Activated CD4-positive, alpha-beta T cell treated with anti-CD3 and anti-CD28 coated beads, Interleukin-2, amount 50 U/mL, for 24 hours (primary cell): Measurements from ENCODE around the gene CCNDBP1.
"Not testable (repeated sequence)": the region's sequence is repeated elsewhere in the genome, so short reads cannot be mapped to it uniquely, and the experiment has no call there.

ENCODE experiments used
- DNase-seq, 2 donors: peaks; one replicate each; pipeline ENCODE4 v3.0.0-alpha.2; 2020; ENCODE audit warnings: low read depth in 1 of 2, low spot score in 1 of 2

Gene CCNDBP1

GRCh38 chr15:43185157-43186002 is at the start of gene CCNDBP1:
TSS of gene CCNDBP1 (plus strand) at chr15:43185403. CDS start at chr15:43185499, 96 bp downstream.
- DNase-seq = peak; percentile 65 to 84

DNA sequence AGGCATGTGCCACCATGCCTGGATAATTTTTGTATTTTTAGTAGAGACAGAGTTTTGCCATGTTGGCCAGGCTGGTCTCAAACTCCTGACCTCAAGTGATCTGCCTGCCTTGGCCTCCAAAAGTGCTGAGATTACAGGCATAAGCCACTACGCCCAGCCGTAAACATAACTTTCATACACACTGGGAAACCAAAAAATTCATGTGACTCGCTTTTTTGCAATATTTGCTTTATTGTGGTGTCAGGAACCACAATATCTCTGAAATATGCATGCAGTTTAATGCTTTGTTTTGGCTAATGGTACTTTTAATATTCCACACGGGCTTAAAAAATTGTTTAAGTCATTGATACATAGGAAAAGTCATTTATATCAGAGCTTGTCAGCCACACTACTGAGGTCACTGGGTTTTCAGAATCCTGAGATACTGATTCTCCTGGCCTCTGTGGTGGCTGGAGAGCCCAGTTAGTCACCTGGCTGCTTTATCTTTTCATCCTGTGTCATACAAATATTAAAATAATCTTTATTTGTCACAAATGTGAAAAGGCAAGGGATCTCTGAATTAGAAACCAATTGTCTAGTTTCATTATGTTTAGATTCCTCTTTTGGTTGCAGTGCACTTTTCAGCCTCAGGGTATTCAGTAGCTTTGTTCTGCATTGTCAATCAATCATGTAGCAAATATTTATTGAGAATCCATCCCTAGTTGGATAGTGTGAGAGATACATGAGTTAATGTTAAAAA is 41.8 kb upstream of the CCNDBP1 start:
- DNase-seq = no peak

DNA sequence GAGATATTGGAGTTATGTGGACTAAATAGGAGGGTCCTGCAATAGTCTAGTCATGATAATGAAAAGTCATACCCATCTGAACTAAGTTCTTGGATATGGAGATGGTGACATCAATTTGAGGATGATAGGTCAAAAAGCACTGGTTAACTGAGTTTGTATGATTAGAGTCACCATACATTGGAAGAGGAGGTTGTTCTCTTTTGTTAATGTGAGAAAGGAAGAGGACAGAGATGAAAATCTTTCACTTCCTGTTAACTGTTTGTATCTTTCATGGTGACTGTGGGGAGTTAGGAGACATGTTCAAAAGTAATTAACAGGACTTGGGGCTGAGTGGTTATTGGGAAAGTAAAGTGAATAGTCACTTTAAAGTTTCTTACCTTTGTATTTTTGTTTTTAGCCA is 40.7 kb upstream of the CCNDBP1 start:
- no peak for DNase-seq

GRCh38 chr15:43146184-43146583 is 39.0 kb upstream of the CCNDBP1 start:
- no peak for DNase-seq

DNA sequence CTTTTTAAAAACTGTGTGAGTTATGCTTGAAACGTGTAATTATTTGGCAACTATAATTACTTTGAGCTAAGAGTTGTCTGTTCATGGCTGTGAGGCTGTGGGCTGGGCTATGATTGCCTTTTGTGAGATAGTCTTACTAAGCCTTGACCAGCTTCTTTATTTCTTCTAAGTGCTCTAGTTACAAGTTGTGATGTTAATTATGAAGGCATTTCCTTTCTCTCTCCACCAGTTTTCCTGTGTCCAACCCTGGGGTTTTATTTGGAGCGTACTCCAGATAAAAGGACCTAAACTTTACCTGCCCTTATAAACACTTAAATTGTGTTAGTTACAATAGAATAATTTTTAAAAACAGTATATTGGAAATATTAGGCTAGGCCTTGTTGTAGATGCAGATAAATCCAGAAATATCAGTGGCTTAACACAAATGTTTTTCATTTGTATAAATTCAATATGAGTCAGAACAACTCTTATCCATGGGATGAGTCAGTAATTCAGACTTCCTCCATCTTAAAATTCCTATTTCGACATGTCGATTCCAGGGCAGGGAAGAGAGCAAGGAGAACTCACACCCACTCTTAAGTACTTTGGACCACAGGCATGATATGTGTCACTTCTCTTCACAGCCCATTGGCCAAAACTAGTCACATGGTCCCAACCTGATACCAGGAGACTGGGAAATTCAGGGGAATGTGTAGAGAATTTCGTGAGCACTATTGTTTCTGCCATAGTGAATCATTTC is 34.8 kb upstream of the CCNDBP1 start:
- no peak for DNase-seq

- no peak for DNase-seq
These were observed 33.5 kb upstream of the CCNDBP1 start for GRCh38 chr15:43151688-43152087.

GRCh38 chr15:43153269-43153668 is 31.9 kb upstream of the CCNDBP1 start:
- no peak for DNase-seq

DNA sequence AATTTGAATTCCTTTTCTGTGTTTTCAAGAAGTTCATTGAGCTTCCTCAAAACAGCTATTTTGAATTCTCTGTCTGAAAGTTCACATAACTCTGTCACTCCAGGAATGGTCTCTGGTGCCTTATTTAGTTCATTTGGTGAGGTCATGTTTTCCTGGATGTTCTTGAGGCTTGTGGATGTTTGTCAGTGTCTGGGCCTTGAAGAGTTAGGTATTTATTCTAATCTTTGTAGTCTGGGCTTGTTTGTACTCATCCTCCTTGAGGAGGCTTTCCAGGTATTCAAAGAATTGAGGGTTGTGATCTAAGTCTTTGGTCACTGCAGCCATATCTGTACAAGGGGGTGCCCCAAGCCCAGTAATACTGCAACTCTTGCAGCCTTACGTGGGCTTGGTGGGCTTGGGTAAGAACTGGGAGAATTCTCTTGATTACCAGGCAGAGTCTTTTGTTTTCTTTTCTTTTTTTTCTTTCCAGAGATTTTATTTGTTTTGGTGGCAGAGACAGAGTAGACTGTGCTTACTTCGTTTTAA is 19.3 kb upstream of the CCNDBP1 start:
- no peak for DNase-seq

GRCh38 chr15:43167261-43167660 is 17.9 kb upstream of the CCNDBP1 start:
- DNase-seq = not testable (repeated sequence)

DNA sequence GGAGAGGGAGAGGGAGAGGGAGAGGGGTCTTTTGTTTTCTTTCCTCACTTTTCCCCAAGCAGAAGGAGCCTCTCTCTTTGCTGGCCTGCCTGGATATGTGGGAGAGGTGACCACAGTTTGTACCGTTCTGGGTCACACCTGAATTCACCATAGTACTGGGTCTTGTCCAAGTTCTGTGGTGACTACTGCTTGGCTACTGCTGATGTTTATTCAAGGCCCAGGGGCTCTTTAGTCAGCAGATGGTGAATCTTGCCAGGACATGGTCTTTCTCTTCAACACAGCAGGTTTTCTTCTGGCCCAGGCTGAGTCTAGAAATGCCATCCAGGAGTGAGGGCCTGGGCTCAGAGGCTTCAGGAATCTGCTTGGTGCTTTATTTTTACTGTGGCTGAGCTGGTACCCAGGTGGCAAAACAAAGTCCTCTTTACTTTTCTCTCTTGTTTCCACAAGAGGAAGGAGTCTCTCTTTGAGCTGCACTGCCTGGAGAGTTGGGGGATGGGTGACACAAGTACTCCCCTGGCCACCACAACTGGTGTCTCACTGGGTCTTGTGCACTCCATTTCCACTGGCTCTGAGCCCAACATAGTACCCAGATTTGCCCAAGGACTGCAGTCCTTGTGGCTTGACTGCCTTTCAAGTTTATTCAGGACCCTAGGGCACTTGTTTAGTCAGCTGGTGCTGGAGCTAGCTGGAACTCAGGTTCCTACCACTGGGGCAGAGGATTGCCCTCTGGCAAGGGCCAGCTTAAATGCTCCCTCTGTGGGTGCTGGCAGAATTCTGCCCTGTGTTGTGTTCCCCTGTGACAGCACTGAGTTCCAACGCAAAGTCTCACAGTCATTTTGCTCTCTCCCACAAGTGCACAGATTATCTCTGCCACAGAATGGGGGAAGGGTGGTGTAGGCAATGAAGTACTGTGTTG is 16.8 kb upstream of the CCNDBP1 start:
- no peak for DNase-seq

DNA sequence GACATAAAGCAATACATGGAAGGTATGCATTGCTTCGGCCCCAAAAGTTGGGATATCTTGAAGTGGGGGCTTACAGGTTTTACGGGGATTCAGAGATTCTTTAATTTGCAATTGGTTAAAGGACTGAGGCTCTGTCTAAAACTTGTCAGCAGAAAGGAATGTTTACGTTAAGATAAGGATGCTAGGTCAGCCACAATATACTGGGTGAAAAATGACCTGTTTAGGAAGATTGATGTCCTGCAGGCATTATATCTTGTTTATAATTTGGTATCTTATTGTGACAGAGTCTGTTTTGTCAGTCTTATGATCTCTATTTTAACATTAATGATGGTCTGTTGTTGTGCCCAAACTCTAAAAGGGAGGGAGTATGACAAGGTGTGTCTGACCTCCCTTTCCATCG is 15.3 kb upstream of the CCNDBP1 start:
- DNase-seq = no peak

- not testable (repeated sequence) for DNase-seq
These were observed 9.4 kb upstream of the CCNDBP1 start for GRCh38 chr15:43175656-43176309.

GRCh38 chr15:43177147-43177546 is 8.1 kb upstream of the CCNDBP1 start:
- DNase-seq = not testable (repeated sequence)

GRCh38 chr15:43183270-43183669 is 1.9 kb upstream of the CCNDBP1 start:
- no peak for DNase-seq

DNA sequence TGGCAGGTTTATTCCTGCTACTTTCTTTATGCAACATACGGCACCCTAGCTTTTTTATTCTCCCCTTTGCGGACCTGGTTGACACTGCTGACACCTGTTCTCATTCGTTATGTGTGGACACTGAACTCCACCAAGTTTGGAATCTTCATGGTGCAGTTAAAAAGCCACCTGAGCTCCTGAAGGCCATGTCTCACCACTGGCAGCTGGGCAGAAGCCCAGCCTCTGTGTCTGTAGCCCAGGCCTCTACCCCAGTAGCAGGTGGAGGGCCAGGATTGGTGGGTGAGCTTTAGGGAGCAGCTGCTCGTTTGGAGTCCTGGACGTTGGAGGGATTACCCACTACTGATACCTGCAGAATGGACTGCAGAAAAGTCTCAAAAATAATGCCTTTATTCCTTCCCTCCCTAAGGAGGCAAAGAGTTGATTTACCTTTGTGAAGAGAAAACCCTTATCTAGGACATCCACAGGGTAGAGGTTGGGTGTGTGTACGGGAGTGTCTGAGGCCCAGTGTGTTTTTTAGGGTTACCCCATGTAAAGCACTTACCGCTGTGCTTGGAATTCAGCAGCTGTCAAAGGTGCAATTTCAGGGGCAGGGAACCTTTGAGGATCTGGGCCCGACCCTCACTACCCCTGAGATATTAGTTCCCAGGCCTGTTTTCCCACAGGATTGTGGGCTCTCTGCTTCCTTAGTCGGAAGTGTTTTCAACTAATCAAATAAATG is 637 bp upstream of the CCNDBP1 start:
- no peak for DNase-seq

GRCh38 chr15:43186003-43186353 is 775 bp downstream of the CCNDBP1 start:
- peak in 1 of 2 donors; percentile 11 for DNase-seq

DNA sequence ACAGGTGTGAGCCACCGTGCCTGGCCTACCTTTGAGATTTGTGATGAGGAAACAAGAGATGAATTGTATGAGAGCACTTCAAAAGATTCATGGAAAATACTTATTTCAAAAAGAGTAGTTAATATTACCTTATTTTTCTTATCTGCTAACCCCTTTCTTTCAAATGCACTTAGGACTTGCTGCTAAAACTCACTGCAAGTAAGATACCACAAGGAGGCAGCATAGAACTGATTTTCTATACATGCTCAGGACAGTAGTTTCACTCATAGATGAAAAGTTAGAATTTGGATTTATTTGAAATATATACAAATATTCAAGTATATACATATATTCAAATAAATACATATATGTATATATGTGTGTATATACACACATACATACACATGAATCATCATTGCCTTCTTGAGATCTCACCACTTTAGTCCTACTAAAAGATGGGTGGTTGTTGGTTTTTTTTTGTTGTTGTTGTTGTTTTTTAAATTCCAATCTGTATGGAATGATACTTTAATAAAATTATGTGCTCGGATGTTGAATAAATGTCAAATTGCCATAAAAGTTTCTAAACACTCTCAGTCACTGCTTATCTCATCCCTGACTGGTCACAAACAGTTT is 2.4 kb downstream of the CCNDBP1 start:
- DNase-seq = no peak

DNA sequence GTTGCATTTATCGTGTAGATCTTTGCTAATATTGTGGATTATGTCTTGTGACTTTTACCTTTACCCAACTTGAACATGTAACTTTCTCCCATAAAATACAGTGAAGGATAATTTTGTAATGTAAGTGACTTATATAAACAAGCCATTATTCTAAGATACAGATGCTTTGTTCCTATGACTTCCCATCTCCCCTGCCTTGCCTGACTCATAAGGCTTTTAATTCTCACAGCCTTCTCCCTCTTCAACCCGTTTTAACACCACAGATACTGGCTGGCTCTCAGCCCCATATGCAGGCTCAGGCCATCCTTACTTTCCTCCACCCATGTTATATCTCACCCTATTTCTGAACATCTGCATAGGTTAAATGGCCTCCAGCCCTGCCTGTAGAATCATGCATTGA is 4.1 kb downstream of the CCNDBP1 start:
- DNase-seq = no peak

DNA sequence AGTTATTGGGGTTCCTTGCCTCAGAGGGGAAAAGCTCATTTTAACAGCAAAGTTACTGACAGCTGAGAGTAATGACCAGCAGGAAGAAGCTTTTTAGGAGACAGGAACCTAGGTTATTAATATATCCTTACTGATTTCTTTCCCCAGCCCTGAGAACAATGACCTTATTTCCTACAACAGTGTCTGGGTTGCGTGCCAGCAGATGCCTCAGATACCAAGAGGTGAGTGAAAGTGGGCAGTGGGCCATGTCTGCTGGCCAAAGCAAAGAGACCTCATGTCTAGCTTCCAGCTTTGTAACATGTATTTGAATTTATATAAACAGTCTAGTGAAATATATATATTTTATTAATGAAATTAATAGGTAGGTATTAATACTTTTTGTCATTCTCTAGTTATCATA is 5.0 kb downstream of the CCNDBP1 start:
- no peak for DNase-seq
